GM23338 (cell line): ENCODE measurements around the gene USP15. TPM values are rescaled to one million over a fixed set of nuclear protein-coding genes. Genes with fewer than 3 reads are reported as not detected.

Experiments
- ATAC-seq: fragments of 200-7000 bp; cut with Tn5 transposase; 3 replicates; pipeline ENCODE4 v1.9.1; 2020
- DNase-seq: peaks from one replicate; pipeline ENCODE4 v3.0.0-alpha.2; 2015; ENCODE audit warnings: low spot score
- H2AFZ ChIP-seq: fragments of 200-600 bp; sonication (generic); 2 replicates; pipeline ENCODE4 v1.8.0; 2016; ENCODE audit warnings: antibody characterized with exemption, mild to moderate bottlenecking, moderate library complexity
- H3F3A ChIP-seq: fragments of 200-600 bp; sonication (generic); replicated peaks from 2 replicates; pipeline ENCODE4 v1.8.0; 2017; ENCODE audit warnings: antibody characterized with exemption, mixed run types, low read depth
- H3K27ac ChIP-seq: fragments of 200-600 bp; sonication (generic); 2 replicates; pipeline ENCODE4 v1.6.1; 2016; ENCODE audit warnings: low read depth
- H3K27me3 ChIP-seq: fragments of 200-600 bp; sonication (generic); 2 replicates; pipeline ENCODE4 v1.8.0; 2016; ENCODE audit warnings: mild to moderate bottlenecking, mixed run types, moderate library complexity; ENCODE audit not compliant: insufficient read depth
- H3K36me3 ChIP-seq: fragments of 200-600 bp; sonication (generic); 2 replicates; pipeline ENCODE4 v1.8.0; 2016; ENCODE audit warnings: mild to moderate bottlenecking; ENCODE audit not compliant: insufficient read depth
- H3K4me1 ChIP-seq: fragments of 200-600 bp; sonication (generic); 2 replicates; pipeline ENCODE4 v1.8.0; 2016; ENCODE audit warnings: mild to moderate bottlenecking, moderate library complexity; ENCODE audit not compliant: insufficient read depth
- H3K4me2 ChIP-seq: fragments of 200-600 bp; sonication (generic); 2 replicates; pipeline ENCODE4 v1.7.1; 2017; ENCODE audit warnings: mixed run types
- H3K4me3 ChIP-seq: fragments of 200-600 bp; sonication (generic); 2 replicates; pipeline ENCODE4 v1.6.1; 2016; ENCODE audit warnings: mixed run types
- H3K79me2 ChIP-seq: fragments of 200-600 bp; sonication (generic); replicated peaks from 2 replicates; pipeline ENCODE4 v1.8.0; 2017; ENCODE audit warnings: mild to moderate bottlenecking; ENCODE audit not compliant: insufficient read depth
- H3K9me2 ChIP-seq: fragments of 200-600 bp; sonication (generic); 2 replicates; pipeline ENCODE4 v1.8.0; 2017; ENCODE audit not compliant: insufficient read depth
- H4K20me1 ChIP-seq: fragments of 200-600 bp; sonication (generic); replicated peaks from 2 replicates; pipeline ENCODE4 v1.8.0; 2017; ENCODE audit warnings: mild to moderate bottlenecking; ENCODE audit not compliant: insufficient read depth
- H3K27ac Mint-ChIP-seq: 2 replicates; pipeline ENCODE4 v1.8.0; 2020; ENCODE audit warnings: inconsistent platforms, mild to moderate bottlenecking, moderate library complexity, mixed read lengths
- H3K27me3 Mint-ChIP-seq: 3 replicates; pipeline ENCODE4 v1.8.0; 2022; ENCODE audit warnings: low read depth, mild to moderate bottlenecking, moderate library complexity, mixed read lengths, inconsistent platforms; ENCODE audit not compliant: insufficient read depth, poor library complexity
- H3K36me3 Mint-ChIP-seq: 3 replicates; pipeline ENCODE4 v1.8.0; 2021; ENCODE audit warnings: low read depth, mild to moderate bottlenecking, inconsistent platforms, moderate library complexity, mixed read lengths
- H3K4me1 Mint-ChIP-seq: 3 replicates; pipeline ENCODE4 v1.8.0; 2020; ENCODE audit warnings: mild to moderate bottlenecking, inconsistent platforms, mixed read lengths
- H3K4me3 Mint-ChIP-seq: 3 replicates; pipeline ENCODE4 v1.8.0; 2021; ENCODE audit warnings: moderate library complexity, mild to moderate bottlenecking, inconsistent platforms, mixed read lengths
- H3K9me3 Mint-ChIP-seq: 3 replicates; pipeline ENCODE4 v1.8.0; 2020; ENCODE audit warnings: moderate library complexity, mild to moderate bottlenecking, inconsistent platforms, mixed read lengths
- CREB1 ChIP-seq: fragments of 250-450 bp; sonication (Bioruptor Pico); IDR thresholded peaks from 2 replicates; pipeline ENCODE4 v1.5.0; 2020; ENCODE audit warnings: low read depth, mild to moderate bottlenecking, moderate library complexity
- CTCF ChIP-seq, 2 experiments: fragments of 200-600 bp in 1 of 2; sonication (generic) in 1 of 2; conservative IDR thresholded peaks; 2 replicates each; pipeline versions ENCODE4 v1.5.1 to v1.6.1; 2016 to 2017; ENCODE audit warnings: antibody characterized with exemption in 2 of 2, low read depth in 2 of 2, mild to moderate bottlenecking in 2 of 2, moderate library complexity in 1 of 2
- ETS1 ChIP-seq: IDR thresholded peaks from 2 replicates; pipeline ENCODE4 v1.6.1; 2016; ENCODE audit warnings: antibody characterized with exemption
- EZH2phosphoT487 ChIP-seq: fragments of 200-600 bp; sonication (generic); IDR thresholded peaks from one replicate; pipeline ENCODE4 v1.8.1; 2018; ENCODE audit warnings: antibody characterized with exemption; ENCODE audit not compliant: unreplicated experiment
- NANOG ChIP-seq: IDR thresholded peaks from 2 replicates; pipeline ENCODE4 v1.6.1; 2016; ENCODE audit warnings: antibody characterized with exemption, borderline replicate concordance
- POLR2AphosphoS5 ChIP-seq: IDR thresholded peaks from 2 replicates; pipeline ENCODE4 v1.6.1; 2016; ENCODE audit warnings: antibody characterized with exemption, low read depth
- REST ChIP-seq: IDR thresholded peaks from one replicate; pipeline ENCODE4 v1.6.1; 2018; ENCODE audit warnings: antibody characterized with exemption; ENCODE audit not compliant: unreplicated experiment
- ZNF114 ChIP-seq: fragments of 250-450 bp; sonication (Bioruptor Pico); IDR thresholded peaks from 2 replicates; pipeline ENCODE4 v1.5.0; 2020; ENCODE audit warnings: mild to moderate bottlenecking, moderate library complexity
- ZNF462 ChIP-seq: fragments of 250-450 bp; sonication (Bioruptor Pico); IDR thresholded peaks from 2 replicates; pipeline ENCODE4 v1.5.0; 2020; ENCODE audit warnings: mild to moderate bottlenecking, moderate library complexity
- polyA plus RNA-seq: library from polyadenylated mRNA; unstranded; fragments of >200 nt; fragmentation: Nextera tagmentation; extraction: Ambion mirVana; gene quantifications from 2 replicates; pipeline ENCODE4 v1.2.1, GENCODE V29; 2016
- total RNA-seq: library from RNA; depleted of rRNA; stranded (reverse); fragments of >200 nt; shearing (Covaris generic); gene quantifications from 2 replicates; pipeline ENCODE4 v1.2.3, GENCODE V29; 2014

Gene USP15
- total and polyA plus RNA-seq, 2 experiments from 2014 or later = 29.5 to 60.3 TPM

- Histone ChIP-seq H3K36me3 (no peaks in the 10 kb centered on the region), H3K9me2 (no peaks in the 10 kb centered on the region), H3K4me1 (peaks cover 4% of the 10 kb centered on the region; the same call in 1 of the 2 replicates), H3K4me2 (no peak overlapping the region), H3K27me3 (no peaks in the 10 kb centered on the region), H3K79me2 (peaks cover 57% of the 10 kb centered on the region), H3K4me3 (no peak overlapping the region), H2AFZ (no peak overlapping the region), H4K20me1 (no peaks in the 10 kb centered on the region), H3K27ac (no peak overlapping the region), H3F3A (no peaks in the 10 kb centered on the region)
- ATAC-seq (peak; percentile 63), DNase-seq (peak; percentile 14)
- Mint-ChIP-seq H3K27me3 (peaks cover 4% of the 10 kb centered on the region), H3K4me1 (peaks cover 37% of the 10 kb centered on the region), H3K36me3 (peaks cover 4% of the 10 kb centered on the region; the same call in 1 of the 3 replicates), H3K9me3 (no peaks in the 10 kb centered on the region), H3K4me3 (no peak overlapping the region; the same call in 2 of the 3 replicates), H3K27ac (peak overlapping the region; percentile 49)
- TF ChIP-seq CTCF (conservative IDR thresholded peaks at IDR 0.05; ENCODE audit: low read depth in 2 of 2) (no peak), ETS1 (no peak), NANOG (no peak), POLR2AphosphoS5 (no peak), ZNF114 (CRISPR knock-in tag) (no peak), CREB1 (no peak), EZH2phosphoT487 (no peak)
Observed at GRCh38 chr12:62292761-62293344, 32.6 kb downstream of the USP15 start.

- Histone ChIP-seq H3K27ac (no peak overlapping the region), H3K4me3 (no peak overlapping the region), H3K27me3 (no peaks in the 10 kb centered on the region), H3F3A (no peaks in the 10 kb centered on the region), H3K79me2 (peaks cover 42% of the 10 kb centered on the region), H3K4me2 (no peak overlapping the region), H4K20me1 (no peaks in the 10 kb centered on the region), H3K36me3 (no peaks in the 10 kb centered on the region), H2AFZ (no peak overlapping the region), H3K4me1 (peaks cover 4% of the 10 kb centered on the region; the same call in 1 of the 2 replicates), H3K9me2 (no peaks in the 10 kb centered on the region)
- no peak overlapping the region for H3K27ac Mint-ChIP-seq
- H3K9me3 Mint-ChIP-seq = no peaks in the 10 kb centered on the region
- H3K4me1 Mint-ChIP-seq = peaks cover 24% of the 10 kb centered on the region
- H3K4me3 Mint-ChIP-seq = no peak overlapping the region
- H3K27me3 Mint-ChIP-seq = peaks cover 4% of the 10 kb centered on the region
- peaks cover 6% of the 10 kb centered on the region; the same call in 1 of the 3 replicates for H3K36me3 Mint-ChIP-seq
- no peak for ATAC-seq
- no peak for DNase-seq
- TF ChIP-seq EZH2phosphoT487 (no peak), REST (no peak), ZNF462 (CRISPR knock-in tag) (no peak), CREB1 (no peak)
Observed at GRCh38 chr12:62294378-62294777, 34.2 kb downstream of the USP15 start.
